HCT116 (cell line): ENCODE measurements around the gene CROT. TPM values are rescaled to one million over a fixed set of nuclear protein-coding genes. Genes with fewer than 3 reads are reported as not detected.

Source experiments
- ATAC-seq: fragments of 200-7000 bp; cut with Tn5 transposase; 2 replicates; pipeline ENCODE4 v1.9.1; 2020; ENCODE audit warnings: mild to moderate bottlenecking, moderate library complexity
- BruUV-seq: library from RNA; stranded (reverse); fragments of 400-500 nt; replicated peaks from 2 replicates; lab custom pipeline; 2021; lab: Mats Ljungman, UMichigan
- CTCF ChIA-PET: fragments of 300-600 bp; sonication (Branson Sonifier 250); formaldehyde crosslinking; loops from one replicate; lab custom pipeline; 2021; ENCODE audit warnings: antibody characterized with exemption; lab: Charles Lee
- POLR2A ChIA-PET: fragments of 300-600, 350-600 bp; sonication (Branson Sonifier 250); formaldehyde crosslinking; loops from one replicate; lab custom pipeline; 2021; ENCODE audit warnings: antibody characterized with exemption; lab: Charles Lee
- RAD21 ChIA-PET, 2 experiments: fragments of 300-600 bp; sonication (Branson Sonifier 250); formaldehyde crosslinking; loops; one replicate each; lab custom pipeline; 2023; ENCODE audit warnings: low total read pairs in 2 of 2; ENCODE audit not compliant: uncharacterized antibody in 2 of 2, unreplicated experiment in 2 of 2, low non-redundant PET in 1 of 2; lab: Charles Lee
- DNase-seq: peaks from one replicate; pipeline ENCODE4 v3.0.0-alpha.2; 2010; ENCODE audit warnings: low read depth, low spot score
- H2AFZ ChIP-seq: fragments of 200-600 bp; shearing (Covaris generic), sonication (generic); 2 replicates; pipeline ENCODE4 v1.6.1; 2017; ENCODE audit warnings: low read depth, mixed run types, mixed read lengths, antibody characterized with exemption, low read length; ENCODE audit not compliant: poor library complexity, severe bottlenecking
- H3K27ac ChIP-seq: 2 replicates; pipeline ENCODE4 v1.5.1; 2012; ENCODE audit warnings: low read depth, low read length
- H3K27me3 ChIP-seq: fragments of 200-600 bp; sonication (generic); 2 replicates; pipeline ENCODE4 v1.6.1; 2016; ENCODE audit warnings: mixed run types, low read length, mixed read lengths; ENCODE audit not compliant: insufficient read depth
- H3K36me3 ChIP-seq, 2 experiments: fragments of 200-500 bp in 1 of 2; fragments of 200-600 bp in 1 of 2; sonication (Bioruptor generic) in 1 of 2; sonication (generic) in 1 of 2; 2 replicates each; pipeline versions ENCODE4 v1.5.1 to v1.6.1; 2014 to 2016; ENCODE audit warnings: low read length in 2 of 2, inconsistent platforms in 1 of 2, mixed read lengths in 1 of 2, mixed run types in 1 of 2; ENCODE audit not compliant: insufficient read depth in 2 of 2, control insufficient read depth in 1 of 2
- H3K4me1 ChIP-seq, 2 experiments: fragments of 200-600 bp in 1 of 2; sonication (generic) in 1 of 2; 2 replicates each; pipeline versions ENCODE4 v1.5.1 to v1.6.1; 2012 to 2017; ENCODE audit warnings: low read length in 2 of 2, inconsistent platforms in 1 of 2, mild to moderate bottlenecking in 1 of 2, mixed read lengths in 1 of 2, mixed run types in 1 of 2, moderate library complexity in 1 of 2; ENCODE audit not compliant: insufficient read depth in 2 of 2, control insufficient read depth in 1 of 2
- H3K4me2 ChIP-seq: fragments of 200-600 bp; sonication (generic); 2 replicates; pipeline ENCODE4 v1.6.1; 2017; ENCODE audit warnings: mixed run types, low read length, mixed read lengths
- H3K4me3 ChIP-seq, 2 experiments: fragments of 200-600 bp in 1 of 2; sonication (generic) in 1 of 2; replicated peaks in 1 of 2; 2 replicates each; pipeline ENCODE4 v1.5.1; 2011 to 2016; ENCODE audit warnings: low read length in 2 of 2, control low read depth in 1 of 2, low read depth in 1 of 2, mild to moderate bottlenecking in 1 of 2, mixed read lengths in 1 of 2, mixed run types in 1 of 2
- H3K79me2 ChIP-seq: fragments of 200-600 bp; sonication (generic); 2 replicates; pipeline ENCODE4 v1.6.1; 2017; ENCODE audit warnings: mild to moderate bottlenecking, mixed run types, low read length, moderate library complexity, mixed read lengths; ENCODE audit not compliant: insufficient read depth
- H3K9ac ChIP-seq: fragments of 200-600 bp; sonication (generic); 2 replicates; pipeline ENCODE4 v1.6.1; 2016; ENCODE audit warnings: low read length, mixed read lengths
- H3K9me2 ChIP-seq: fragments of 200-600 bp; sonication (generic), shearing (Covaris generic); 2 replicates; pipeline ENCODE4 v1.6.1; 2017; ENCODE audit warnings: mixed run types, mild to moderate bottlenecking, moderate library complexity; ENCODE audit not compliant: insufficient read depth
- H3K9me3 ChIP-seq, 2 experiments: fragments of 200-500 bp in 1 of 2; fragments of 200-600 bp in 1 of 2; sonication (Bioruptor generic) in 1 of 2; sonication (generic) in 1 of 2; 2 replicates each; pipeline ENCODE4 v1.6.1; 2014 to 2017; ENCODE audit warnings: low read length in 2 of 2, mixed read lengths in 2 of 2, inconsistent platforms in 1 of 2, low read depth in 1 of 2, mild to moderate bottlenecking in 1 of 2, mixed run types in 1 of 2, moderate library complexity in 1 of 2; ENCODE audit not compliant: control insufficient read depth in 1 of 2, insufficient read depth in 1 of 2
- H4K20me1 ChIP-seq: fragments of 200-600 bp; sonication (generic), shearing (Covaris generic); 2 replicates; pipeline ENCODE4 v1.6.1; 2017; ENCODE audit warnings: mixed run types, mild to moderate bottlenecking, moderate library complexity; ENCODE audit not compliant: insufficient read depth
- EZH2phosphoT487 ChIP-seq: fragments of 200-600 bp; IDR thresholded peaks from 2 replicates; pipeline ENCODE4 v1.6.1; 2018; ENCODE audit warnings: antibody characterized with exemption, borderline replicate concordance
- FOSL1 ChIP-seq: IDR thresholded peaks from 2 replicates; pipeline ENCODE4 v1.6.1; 2012; ENCODE audit warnings: low read depth
- POLR2AphosphoS5 ChIP-seq: IDR thresholded peaks from 2 replicates; pipeline ENCODE4 v1.6.1; 2011; ENCODE audit warnings: mild to moderate bottlenecking, low read depth, low read length, moderate library complexity
- TCF7L2 ChIP-seq: IDR thresholded peaks from 2 replicates; pipeline ENCODE4 v1.7.0; 2011; ENCODE audit warnings: borderline replicate concordance, inconsistent platforms; ENCODE audit not compliant: insufficient read depth, insufficient read length; ENCODE audit errors: extremely low read depth
- ZBTB33 ChIP-seq: IDR thresholded peaks from 2 replicates; pipeline ENCODE4 v1.6.1; 2011; ENCODE audit warnings: mild to moderate bottlenecking, low read length, moderate library complexity; ENCODE audit not compliant: insufficient replicate concordance; ENCODE audit errors: extremely low read depth
- ZNF274 ChIP-seq: fragments of 200-500 bp; sonication (Bioruptor generic); IDR thresholded peaks from 2 replicates; pipeline ENCODE4 v1.6.1; 2014; ENCODE audit warnings: mild to moderate bottlenecking, low read depth, low read length, inconsistent platforms
- intact Hi-C: fragments of 100-400 bp; cut with micrococcal nuclease; formaldehyde crosslinking; loops from 2 replicates; pipeline ENCODE4 v1.10.0; 2022
- total RNA-seq: library from RNA; stranded (reverse); gene quantifications from one replicate; pipeline ENCODE4 v1.2.1, GENCODE V29; 2021; ENCODE audit not compliant: unreplicated experiment
- TF ChIP-seq, protein P1 (sequence below): IDR thresholded peaks from 2 replicates; pipeline ENCODE4 v1.6.1; 2012

Gene CROT
- total RNA-seq, 1 experiment from 2014 or later: 0.07 TPM

DNA sequence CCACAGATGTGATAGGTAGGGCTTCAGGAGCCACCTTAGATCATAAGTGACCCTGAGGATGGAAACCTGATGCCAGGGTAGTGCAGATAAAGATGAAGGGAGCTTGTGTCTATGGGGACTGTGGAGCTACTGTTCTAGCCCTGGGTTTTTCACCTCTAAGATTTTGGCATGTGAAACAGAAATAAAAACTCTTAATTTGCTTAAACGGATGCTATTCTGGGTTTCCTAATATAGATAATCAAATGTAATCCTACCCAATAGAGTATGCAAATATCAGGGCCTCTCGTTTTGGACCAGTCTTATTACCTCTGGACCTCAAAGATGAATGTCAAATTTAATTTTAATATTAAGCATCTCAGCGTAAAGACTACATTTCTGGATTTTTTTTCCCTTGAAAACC lies 80.7 kb downstream of the CROT start:
- ChIA-PET POLR2A (no interaction called here), RAD21 (no interaction called here), CTCF (no interaction called here)
- Histone ChIP-seq H2AFZ (no peak overlapping the region), H3K4me3 (no peak overlapping the region), H4K20me1 (no peaks in the 10 kb centered on the region), H3K27ac (no peak overlapping the region), H3K9me2 (peaks cover 3% of the 10 kb centered on the region; the same call in 1 of the 2 replicates), H3K9ac (no peak overlapping the region), H3K36me3 (no peaks in the 10 kb centered on the region), H3K79me2 (no peaks in the 10 kb centered on the region), H3K9me3 (no peaks in the 10 kb centered on the region), H3K4me2 (no peak overlapping the region), H3K27me3 (no peaks in the 10 kb centered on the region), H3K4me1 (no peaks in the 10 kb centered on the region)
- ATAC-seq (no peak), DNase-seq (no peak)
- TF ChIP-seq TCF7L2 (no peak), FOSL1 (no peak), EZH2phosphoT487 (no peak), ZNF274 (no peak), POLR2AphosphoS5 (no peak)
- TF ChIP-seq, protein P1, sequence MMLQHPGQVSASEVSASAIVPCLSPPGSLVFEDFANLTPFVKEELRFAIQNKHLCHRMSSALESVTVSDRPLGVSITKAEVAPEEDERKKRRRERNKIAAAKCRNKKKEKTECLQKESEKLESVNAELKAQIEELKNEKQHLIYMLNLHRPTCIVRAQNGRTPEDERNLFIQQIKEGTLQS: no peak
- intact Hi-C loops: no loop called here
- BruUV-seq: no TSS peak

DNA sequence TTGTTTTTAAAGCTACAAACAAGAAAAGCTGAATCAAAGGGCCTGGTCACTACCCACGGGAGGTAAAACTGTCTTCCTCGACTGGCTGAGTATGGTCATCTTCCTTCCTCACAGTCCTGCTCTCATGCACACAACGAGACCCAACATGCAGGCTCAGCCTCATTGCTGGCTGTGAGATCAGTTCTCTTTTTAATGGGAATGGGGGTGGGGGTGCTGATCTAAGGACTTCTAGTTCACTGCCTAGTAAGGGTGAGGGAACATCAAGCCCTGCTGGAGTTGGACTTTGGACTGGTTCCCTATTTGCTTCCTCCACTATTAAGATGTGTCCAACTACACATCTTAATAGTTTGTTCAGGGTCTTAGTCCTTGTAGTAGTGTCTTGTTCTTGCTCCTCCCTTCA lies 81.8 kb downstream of the CROT start:
- Histone ChIP-seq H3K9me2 (peaks cover 3% of the 10 kb centered on the region; the same call in 1 of the 2 replicates), H3K36me3 (no peaks in the 10 kb centered on the region), H3K4me3 (no peak overlapping the region), H3K9me3 (no peaks in the 10 kb centered on the region), H3K4me1 (no peaks in the 10 kb centered on the region), H3K27me3 (no peaks in the 10 kb centered on the region), H4K20me1 (no peaks in the 10 kb centered on the region), H2AFZ (no peak overlapping the region), H3K4me2 (no peak overlapping the region), H3K9ac (no peak overlapping the region), H3K79me2 (no peaks in the 10 kb centered on the region), H3K27ac (no peak overlapping the region)
- ChIA-PET CTCF (no interaction called here), RAD21 (no interaction called here), POLR2A (no interaction called here)
- ATAC-seq (no peak), DNase-seq (no peak)
- TF ChIP-seq, protein P1: no peak
- TF ChIP-seq ZBTB33 (no peak), ZNF274 (no peak)
- no TSS peak for BruUV-seq
- intact Hi-C loops: no loop called here
